Naive thymus-derived CD8-positive, alpha-beta T cell (primary cell): ENCODE data around the gene SLC38A3. TPM values are rescaled to one million over a fixed set of nuclear protein-coding genes. Genes with fewer than 3 reads are reported as not detected.

ENCODE experiments used
- ATAC-seq, 2 donors: fragments of 150-1000 bp; cut with Tn5 transposase in 1 of 2; sonication (Bioruptor Pico), chemical (Tn5 transposase) in 1 of 2; 1 replicate in 1 of 2; 2 replicates in 1 of 2; pipeline ENCODE4 v1.10.0; 2021; ENCODE audit warnings: mild to moderate bottlenecking in 2 of 2, moderate library complexity in 2 of 2
- POLR2A ChIA-PET: fragments of 350-600 bp; sonication (Branson Sonifier 250); formaldehyde crosslinking; loops from one replicate; lab custom pipeline; 2021; ENCODE audit warnings: antibody characterized with exemption; lab: Charles Lee
- DNase-seq, 10 donors: peaks; one replicate each; pipeline versions ENCODE4 v3.0.0 to v3.0.0-alpha.2; 2020 to 2022
- H3K27ac Mint-ChIP-seq, 10 donors: one replicate each; pipeline ENCODE4 v1.8.0; 2020 to 2022; ENCODE audit warnings: mild to moderate bottlenecking in 10 of 10, mixed read lengths in 10 of 10, moderate library complexity in 4 of 10, inconsistent platforms in 1 of 10
- H3K27me3 Mint-ChIP-seq, 5 donors: one replicate each; pipeline ENCODE4 v1.8.0; 2021 to 2022; ENCODE audit warnings: mixed read lengths in 5 of 5
- H3K36me3 Mint-ChIP-seq, 3 donors: one replicate each; pipeline ENCODE4 v1.8.0; 2020 to 2022; ENCODE audit warnings: mixed read lengths in 3 of 3, mild to moderate bottlenecking in 2 of 3, inconsistent platforms in 1 of 3
- H3K4me1 Mint-ChIP-seq, 4 donors: one replicate each; pipeline ENCODE4 v1.8.0; 2021 to 2022; ENCODE audit warnings: mixed read lengths in 4 of 4
- H3K4me3 Mint-ChIP-seq, 10 donors: one replicate each; pipeline ENCODE4 v1.8.0; 2020 to 2022; ENCODE audit warnings: mild to moderate bottlenecking in 10 of 10, mixed read lengths in 10 of 10, moderate library complexity in 6 of 10, inconsistent platforms in 1 of 10
- H3K9me3 Mint-ChIP-seq, 9 donors: one replicate each; pipeline ENCODE4 v1.8.0; 2020 to 2022; ENCODE audit warnings: mixed read lengths in 9 of 9, mild to moderate bottlenecking in 3 of 9, inconsistent platforms in 1 of 9, moderate library complexity in 1 of 9
- polyA plus RNA-seq, 3 donors: library from polyadenylated mRNA; unstranded; fragments of 300-500 nt; fragmentation: Illumina TruSeq; gene quantifications; one replicate each; pipeline ENCODE4 v1.2.3, GENCODE V29; 2021
- total RNA-seq, 8 experiments: library from RNA in 2 of 8; stranded (reverse) in 2 of 8; gene quantifications; one replicate each; pipeline ENCODE4 v1.2.3 and lab custom pipeline; 2021 to 2026

SLC38A3 gene
- total and polyA plus RNA-seq, 5 experiments from 2014 or later = not detected

DNA sequence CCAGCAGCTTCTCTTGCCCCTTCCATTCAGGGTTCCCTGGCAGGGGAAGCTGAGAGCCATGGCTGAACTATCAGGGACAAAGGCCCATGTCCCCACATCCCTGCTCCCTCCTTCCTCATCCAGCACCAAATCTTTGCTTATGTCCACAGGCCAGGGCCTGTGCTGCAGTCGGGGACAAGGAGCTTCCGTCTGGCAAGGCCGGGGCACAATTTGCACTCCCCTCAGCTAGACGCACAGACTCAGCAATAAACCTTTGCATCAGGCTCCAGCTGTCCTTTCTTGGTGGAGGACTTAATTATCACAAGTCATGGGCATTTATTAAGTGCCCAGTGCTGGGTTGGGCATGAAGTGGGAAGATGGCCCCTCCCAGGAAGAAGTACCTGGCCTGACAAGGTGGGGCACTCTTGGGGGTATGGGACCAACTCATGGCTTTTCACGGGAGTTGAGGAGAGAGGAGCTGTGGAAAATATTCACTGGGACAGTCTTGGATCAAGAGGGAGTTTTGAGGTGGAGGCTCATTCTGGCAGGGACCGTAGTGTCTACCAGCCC, 8.7 kb upstream of the SLC38A3 start:
- H3K27ac Mint-ChIP-seq = peak overlapping the region in 3 of 10 donors; percentile 7 to 87 (median 9)
- peaks cover 11 to 28% (median 13%) of the 10 kb centered on the region in 5 donors for H3K27me3 Mint-ChIP-seq
- ATAC-seq (no peak), DNase-seq (peak in 1 of 10 donors; percentile 9)
- H3K4me1 Mint-ChIP-seq = peaks cover 6 to 15% (median 11%) of the 10 kb centered on the region in 4 donors
- H3K36me3 Mint-ChIP-seq = no peaks in the 10 kb centered on the region
- POLR2A ChIA-PET = interaction anchor here (0.9 to 1.3 kb wide), 2 partner anchors 23 to 50 kb away, joined by 3 read pairs; no protein-coding TSS in a partner anchor
- no peaks in the 10 kb centered on the region for H3K9me3 Mint-ChIP-seq
- H3K4me3 Mint-ChIP-seq = no peak overlapping the region

DNA sequence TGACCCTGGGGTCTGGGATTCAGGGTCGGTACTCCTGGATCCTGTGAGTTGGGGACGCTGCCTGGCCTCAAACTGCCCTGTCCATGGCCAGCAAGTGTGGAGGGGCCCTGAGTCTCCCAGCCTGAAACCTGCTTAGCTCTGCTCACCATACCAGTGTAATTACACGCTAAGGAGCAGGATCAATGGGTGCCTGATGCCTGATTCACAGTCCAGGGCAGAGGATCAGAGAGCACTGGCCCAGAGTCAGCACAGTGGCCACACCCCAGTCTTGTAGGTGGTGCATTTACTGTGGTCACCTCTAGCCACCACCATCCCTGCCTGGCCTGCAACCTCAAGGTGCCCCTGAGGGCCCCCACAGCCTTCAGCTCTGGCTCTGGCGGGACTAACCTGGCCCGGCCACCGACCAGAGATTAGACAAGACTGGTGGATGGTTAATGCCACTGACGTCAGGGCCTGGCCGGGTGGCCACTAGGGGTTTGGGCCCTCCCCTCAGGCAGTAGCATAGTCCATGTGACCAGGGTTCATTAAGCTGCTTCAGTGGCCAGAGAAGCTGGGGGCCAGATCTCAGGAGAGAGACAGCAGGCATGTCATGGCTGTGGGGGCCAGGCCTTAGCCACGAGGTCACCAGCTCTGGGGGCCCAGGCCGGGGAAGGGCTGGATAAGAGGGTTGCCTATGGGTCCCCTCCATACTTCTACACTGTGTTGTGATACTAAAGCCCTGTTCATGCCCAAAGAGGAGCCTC, 3.3 kb upstream of the SLC38A3 start:
- no peak overlapping the region for H3K27ac Mint-ChIP-seq
- H3K4me3 Mint-ChIP-seq = no peak overlapping the region
- H3K36me3 Mint-ChIP-seq = no peaks in the 10 kb centered on the region
- POLR2A ChIA-PET = no interaction called here
- H3K4me1 Mint-ChIP-seq = peaks cover 0 to 15% (median 3%) of the 10 kb centered on the region in 4 donors
- peaks cover 0 to 1% (median 0%) of the 10 kb centered on the region in 9 donors for H3K9me3 Mint-ChIP-seq
- DNase-seq = peak in 1 of 10 donors; percentile 52
- no peak for ATAC-seq
- H3K27me3 Mint-ChIP-seq = peaks cover 16 to 51% (median 36%) of the 10 kb centered on the region in 5 donors

DNA sequence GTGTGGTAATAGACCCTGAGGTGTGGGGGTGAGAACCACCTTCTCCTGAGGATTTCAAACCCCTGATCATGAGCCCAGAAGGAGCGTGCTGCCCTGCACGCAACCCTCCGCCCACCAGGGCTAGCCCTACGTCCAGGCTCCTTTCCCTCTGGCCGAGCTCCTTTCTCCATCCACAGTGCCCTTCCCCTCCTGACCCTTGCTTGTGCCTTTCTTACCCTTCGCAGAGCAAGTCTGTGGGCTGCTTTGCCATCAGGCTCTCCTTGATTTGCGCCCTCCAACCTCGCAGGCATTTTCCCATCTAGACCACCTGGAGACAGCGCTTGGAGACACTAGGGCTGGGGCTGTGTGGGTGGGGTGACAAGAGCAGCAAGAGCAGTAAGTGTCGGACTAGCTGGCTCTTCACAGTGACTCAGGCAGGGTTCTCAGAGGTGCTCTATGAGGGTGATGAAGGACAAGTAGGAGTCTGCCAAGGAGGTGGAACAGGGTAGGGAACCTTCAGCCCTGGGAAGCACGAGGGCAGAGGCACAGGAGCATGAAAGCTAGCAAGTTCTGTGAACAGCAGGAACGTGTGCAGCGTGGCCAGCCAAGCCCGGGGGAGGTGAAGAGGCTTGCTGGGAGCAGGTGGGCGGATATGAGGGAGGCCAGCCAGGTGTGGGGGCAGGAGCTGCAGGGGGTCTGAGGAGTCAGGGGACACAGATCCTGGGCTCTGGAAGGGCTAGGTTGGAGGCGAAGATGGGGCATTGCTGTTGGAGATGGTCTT, 2.5 kb upstream of the SLC38A3 start:
- DNase-seq (peak in 1 of 10 donors; percentile 54), ATAC-seq (no peak)
- Mint-ChIP-seq H3K4me1 (peaks cover 0 to 15% (median 3%) of the 10 kb centered on the region in 4 donors), H3K9me3 (peaks cover 0 to 1% (median 0%) of the 10 kb centered on the region in 9 donors), H3K27me3 (peaks cover 16 to 54% (median 36%) of the 10 kb centered on the region in 5 donors), H3K36me3 (no peaks in the 10 kb centered on the region), H3K4me3 (peak overlapping the region in 3 of 10 donors; percentile 5 to 59 (median 43)), H3K27ac (peak overlapping the region in 3 of 10 donors; percentile 60 to 69 (median 65))
- POLR2A ChIA-PET = no interaction called here

DNA sequence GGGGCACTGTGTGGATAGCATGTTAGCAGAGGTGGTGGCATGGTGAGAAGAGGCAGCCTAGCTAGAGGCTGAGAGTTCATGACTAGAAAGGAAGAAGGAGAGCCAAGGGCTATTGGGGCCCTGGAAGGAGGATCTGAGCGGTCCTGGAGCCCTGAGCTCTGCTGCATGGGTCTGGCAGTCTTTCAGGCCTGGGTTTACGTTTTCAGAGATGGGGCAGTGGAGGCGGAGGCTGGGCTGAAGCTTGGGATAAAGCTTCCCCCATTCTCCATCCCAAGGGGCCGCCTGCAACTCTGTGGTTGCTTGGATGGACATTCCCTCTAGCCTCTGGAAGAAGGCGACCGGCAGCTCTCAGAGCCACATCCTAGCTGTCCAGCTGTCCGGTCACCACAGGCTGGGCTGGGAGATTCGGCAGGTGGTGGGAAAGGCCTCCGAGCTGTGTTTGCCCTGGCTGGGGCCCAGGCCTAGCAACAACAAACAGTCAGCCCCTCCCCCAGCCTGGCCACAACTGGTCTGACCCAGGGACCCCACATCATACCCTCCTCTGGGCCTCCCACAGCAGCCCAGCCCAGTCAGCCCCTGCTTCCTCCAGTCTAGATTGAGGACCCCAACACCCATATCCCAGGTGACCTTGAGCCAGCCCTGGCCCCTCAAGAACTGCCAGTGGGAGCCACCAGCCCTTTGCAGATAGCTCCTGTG, 1.8 kb upstream of the SLC38A3 start:
- DNase-seq (peak in 1 of 10 donors; percentile 27), ATAC-seq (no peak)
- Mint-ChIP-seq H3K4me1 (peaks cover 0 to 15% (median 3%) of the 10 kb centered on the region in 4 donors), H3K27ac (peak overlapping the region in 4 of 10 donors; percentile 28 to 60 (median 38)), H3K36me3 (no peaks in the 10 kb centered on the region), H3K4me3 (peak overlapping the region in 3 of 10 donors; percentile 5 to 59 (median 43)), H3K27me3 (peaks cover 16 to 54% (median 36%) of the 10 kb centered on the region in 5 donors), H3K9me3 (peaks cover 0 to 1% (median 0%) of the 10 kb centered on the region in 9 donors)
- POLR2A ChIA-PET = no interaction called here

DNA sequence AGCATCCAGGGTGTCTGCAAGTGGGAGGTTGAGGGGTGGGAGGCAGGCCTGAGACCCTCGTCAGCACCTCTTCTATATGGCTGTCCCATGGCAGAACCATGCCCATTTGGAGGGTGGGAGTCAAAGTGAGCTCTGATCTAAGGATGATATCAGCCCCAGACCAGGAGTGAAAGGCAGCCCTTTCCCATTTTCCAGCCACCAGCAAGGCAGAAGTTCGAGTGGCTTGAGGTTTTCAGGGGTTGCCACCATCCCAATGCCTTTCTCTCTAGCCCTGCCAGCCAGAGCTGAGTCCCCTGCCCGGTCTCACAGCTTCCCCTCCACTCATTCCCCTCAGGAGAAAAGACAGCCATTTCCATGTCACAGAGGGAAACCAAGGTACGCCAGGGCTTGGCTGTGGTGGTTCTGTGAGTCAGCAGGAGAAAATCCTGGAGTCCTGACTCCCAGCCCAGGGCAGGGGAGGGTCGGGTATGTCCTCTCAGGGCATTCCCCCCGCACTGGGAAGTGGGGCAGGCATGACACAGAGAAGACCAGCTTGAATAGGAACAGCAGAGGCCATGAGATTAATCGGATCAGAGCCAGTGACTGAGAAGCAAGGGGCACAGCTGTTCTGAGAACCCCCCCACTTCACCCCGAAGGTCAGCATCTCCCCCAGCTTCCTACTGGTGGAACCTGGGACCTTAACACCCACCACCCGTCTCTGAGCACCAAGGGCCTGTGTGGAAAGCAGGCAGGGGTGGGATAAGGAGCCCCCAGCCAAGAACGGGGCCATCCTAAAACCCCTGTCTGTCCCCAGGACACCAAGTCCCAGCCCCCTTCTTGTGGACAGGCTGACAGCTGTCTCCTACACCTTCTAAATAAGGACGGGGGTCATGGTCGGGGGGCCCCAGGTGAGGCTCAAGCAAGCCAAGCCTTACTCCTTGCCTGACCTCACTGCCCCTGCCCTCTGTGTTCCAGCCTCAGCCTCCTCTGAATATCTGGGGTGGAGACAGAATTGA, 965 bp upstream of the SLC38A3 start:
- peak overlapping the region in 2 of 10 donors; percentile 34 to 43 for H3K27ac Mint-ChIP-seq
- peak overlapping the region in 2 of 10 donors; percentile 44 to 56 for H3K4me3 Mint-ChIP-seq
- no peak for DNase-seq
- H3K27me3 Mint-ChIP-seq = peaks cover 16 to 56% (median 39%) of the 10 kb centered on the region in 5 donors
- peaks cover 0 to 15% (median 4%) of the 10 kb centered on the region in 4 donors for H3K4me1 Mint-ChIP-seq
- POLR2A ChIA-PET = interaction anchor here (1.7 kb wide), 1 partner anchor 10 kb away, joined by 7 read pairs; no protein-coding TSS in a partner anchor
- H3K36me3 Mint-ChIP-seq = no peaks in the 10 kb centered on the region
- H3K9me3 Mint-ChIP-seq = peaks cover 0 to 1% (median 0%) of the 10 kb centered on the region in 9 donors
- no peak for ATAC-seq

DNA sequence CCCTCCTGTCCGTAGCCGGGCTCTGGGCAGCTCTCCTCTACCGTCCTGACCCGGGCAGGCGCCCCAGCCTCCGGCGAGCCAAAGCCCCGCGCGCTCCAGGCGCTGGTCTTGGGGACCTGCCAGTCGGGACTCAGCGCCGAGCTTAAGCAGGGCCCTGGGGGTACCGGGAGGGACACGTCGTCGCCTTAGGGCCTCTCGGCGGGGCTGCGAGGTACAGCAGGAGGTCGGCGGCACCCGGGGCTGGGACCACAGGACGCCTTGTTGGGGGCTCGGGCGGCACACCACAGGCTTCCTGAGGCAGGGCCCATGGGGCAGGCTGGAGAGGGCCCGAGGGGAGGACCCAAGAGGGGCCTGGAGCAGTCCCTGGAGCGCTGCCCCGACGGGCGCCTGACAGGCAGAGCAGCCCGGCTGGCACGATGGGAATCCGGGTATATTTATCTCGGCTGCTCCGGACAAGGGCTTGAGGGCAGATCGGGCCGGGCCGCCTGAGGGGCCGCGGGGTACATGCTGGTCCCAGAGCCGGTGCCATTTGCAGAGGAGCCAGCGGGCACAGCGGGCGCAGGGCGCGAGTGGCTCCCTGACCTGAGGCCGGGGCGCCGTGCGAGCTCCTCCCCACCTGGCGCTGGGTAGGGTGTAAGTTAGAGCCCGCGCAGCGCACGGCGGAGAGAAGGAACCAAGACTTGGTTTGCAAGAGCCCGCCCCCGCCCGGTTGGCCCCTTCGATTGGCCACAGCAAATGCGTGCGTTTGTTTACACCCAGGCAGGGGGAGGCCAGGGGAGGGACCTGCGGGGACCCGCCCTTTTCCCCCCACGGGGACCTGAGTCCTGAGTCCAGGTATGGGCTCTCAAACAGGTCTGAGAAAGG, 574 bp downstream of the SLC38A3 start:
- POLR2A ChIA-PET = interaction anchor here (1.7 kb wide), 1 partner anchor 11 kb away, joined by 7 read pairs; no protein-coding TSS in a partner anchor
- DNase-seq (peak in 5 of 10 donors; percentile 27 to 46 (median 37)), ATAC-seq (peak; percentile 75 to 78)
- H3K27ac Mint-ChIP-seq = no peak overlapping the region
- H3K4me1 Mint-ChIP-seq = peaks cover 0 to 15% (median 4%) of the 10 kb centered on the region in 4 donors
- H3K27me3 Mint-ChIP-seq = peaks cover 13 to 53% (median 35%) of the 10 kb centered on the region in 5 donors
- H3K9me3 Mint-ChIP-seq = peaks cover 0 to 1% (median 0%) of the 10 kb centered on the region in 9 donors
- no peaks in the 10 kb centered on the region for H3K36me3 Mint-ChIP-seq
- H3K4me3 Mint-ChIP-seq = peak overlapping the region in 8 of 10 donors; percentile 10 to 74 (median 45)

DNA sequence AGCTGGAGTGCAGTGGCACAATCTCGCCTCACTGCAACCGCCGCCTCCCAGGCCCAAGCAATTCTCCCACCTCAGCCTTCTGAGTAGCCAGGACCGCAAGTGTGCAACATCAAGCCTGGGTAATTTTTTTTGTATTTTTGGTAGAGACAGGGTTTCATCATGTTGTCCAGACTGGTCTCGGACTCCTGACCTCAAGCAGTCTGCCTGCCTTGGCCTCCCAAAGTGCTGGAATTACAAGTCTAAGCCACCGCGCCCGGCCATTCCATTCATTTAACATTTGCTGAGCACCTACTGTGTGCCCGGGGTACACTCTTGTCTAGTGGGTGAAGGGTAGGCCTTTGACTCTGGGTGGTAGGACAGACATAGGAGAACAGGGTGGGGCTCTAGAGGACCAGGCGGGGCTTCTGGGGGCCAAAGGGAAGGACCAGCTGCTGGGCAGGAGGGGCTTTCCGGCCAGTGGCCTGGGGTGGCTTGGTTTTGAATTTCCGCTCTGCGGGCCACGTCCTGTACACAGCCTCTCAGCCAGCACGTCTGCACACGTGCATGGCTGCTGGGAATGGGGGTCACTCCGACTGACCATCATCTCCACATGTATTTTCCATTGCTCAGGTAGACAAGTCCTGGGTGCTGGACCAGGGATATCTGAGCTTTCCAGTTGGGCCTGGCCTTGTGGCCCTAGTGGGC, 2.4 kb downstream of the SLC38A3 start:
- Mint-ChIP-seq H3K36me3 (no peaks in the 10 kb centered on the region), H3K9me3 (peaks cover 0 to 1% (median 0%) of the 10 kb centered on the region in 9 donors), H3K4me1 (peaks cover 0 to 13% (median 3%) of the 10 kb centered on the region in 4 donors), H3K4me3 (no peak overlapping the region), H3K27ac (no peak overlapping the region), H3K27me3 (peaks cover 6 to 37% (median 26%) of the 10 kb centered on the region in 5 donors)
- POLR2A ChIA-PET = no interaction called here
- ATAC-seq = no peak
- no peak for DNase-seq

DNA sequence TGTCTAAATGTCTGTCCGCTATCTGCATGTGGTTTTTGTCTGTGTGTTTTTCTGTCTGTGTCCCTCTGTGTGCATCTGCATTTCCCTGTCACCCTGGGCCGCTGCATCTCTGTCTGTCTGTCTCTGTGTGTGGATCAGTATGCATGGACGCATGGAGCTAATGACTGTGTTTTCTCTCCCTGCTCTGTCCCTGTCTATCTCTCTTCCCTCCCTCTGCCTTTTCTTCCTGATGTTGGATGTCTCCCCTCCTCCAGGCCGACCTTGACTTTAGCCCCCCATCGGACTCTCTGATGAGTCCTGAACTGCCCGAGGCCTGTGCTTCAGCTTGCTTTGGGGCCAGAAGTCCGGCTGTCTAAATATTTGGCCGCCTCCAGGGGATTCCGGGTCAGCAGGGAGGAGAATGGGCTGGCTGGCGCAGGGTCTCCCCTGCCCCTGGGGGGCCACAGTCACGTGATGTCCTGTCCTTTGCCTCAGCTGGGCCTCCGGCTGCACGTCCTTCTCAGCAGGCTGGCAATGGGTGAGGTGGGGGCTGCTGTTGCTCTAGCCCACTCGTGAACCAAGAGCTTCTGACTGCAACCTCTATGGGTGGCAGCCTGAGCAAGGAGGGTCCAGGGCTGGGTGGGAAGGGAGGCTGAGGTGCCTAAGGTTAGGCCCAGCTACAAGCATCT, 3.7 kb downstream of the SLC38A3 start:
- POLR2A ChIA-PET = interaction anchor here (0.5 kb wide), 1 partner anchor 19 kb away, joined by 5 read pairs; no protein-coding TSS in a partner anchor
- H3K27ac Mint-ChIP-seq = no peak overlapping the region
- H3K36me3 Mint-ChIP-seq = no peaks in the 10 kb centered on the region
- H3K9me3 Mint-ChIP-seq = no peaks in the 10 kb centered on the region
- H3K4me1 Mint-ChIP-seq = peaks cover 0 to 6% (median 2%) of the 10 kb centered on the region in 4 donors
- no peak overlapping the region for H3K4me3 Mint-ChIP-seq
- DNase-seq (no peak), ATAC-seq (no peak)
- H3K27me3 Mint-ChIP-seq = peaks cover 0 to 24% (median 16%) of the 10 kb centered on the region in 5 donors

DNA sequence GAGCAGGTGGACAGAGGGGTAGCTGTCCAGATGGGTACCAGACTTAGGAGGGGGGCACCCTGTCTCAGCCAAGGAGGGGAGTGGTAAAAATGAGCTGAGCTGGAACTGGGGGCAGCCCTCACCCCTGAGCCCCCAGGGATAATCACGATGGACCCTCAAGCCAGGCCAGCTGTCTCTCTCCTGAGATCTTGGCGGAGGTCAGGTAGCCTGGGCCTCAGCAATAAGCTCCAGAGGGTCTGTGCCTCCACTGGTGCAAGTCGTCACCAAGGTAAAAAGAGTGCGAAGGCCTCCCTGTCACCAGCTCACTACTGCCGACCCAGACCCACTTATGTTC, 5.1 kb downstream of the SLC38A3 start:
- Mint-ChIP-seq H3K27ac (no peak overlapping the region), H3K27me3 (peaks cover 0 to 15% (median 13%) of the 10 kb centered on the region in 5 donors), H3K4me3 (no peak overlapping the region), H3K4me1 (peaks cover 0 to 4% (median 1%) of the 10 kb centered on the region in 4 donors), H3K36me3 (no peaks in the 10 kb centered on the region), H3K9me3 (no peaks in the 10 kb centered on the region)
- ATAC-seq (no peak), DNase-seq (no peak)
- POLR2A ChIA-PET = no interaction called here
